Breast epithelium (tissue), 3 donors: ENCODE data around the gene GLIPR1L1.

Source experiments
- CTCF ChIP-seq, 3 donors: fragments of 450-650 bp; IDR thresholded peaks; one replicate each; pipeline ENCODE4 v1.5.1; 2016 to 2017; ENCODE audit warnings: antibody characterized with exemption in 3 of 3, mild to moderate bottlenecking in 3 of 3, moderate library complexity in 3 of 3
- POLR2A ChIP-seq: fragments of 450-650 bp; IDR thresholded peaks from one replicate; pipeline ENCODE4 v1.6.1; 2016; ENCODE audit warnings: antibody characterized with exemption, mild to moderate bottlenecking, moderate library complexity
- POLR2AphosphoS5 ChIP-seq, 3 donors: sonication (generic); formaldehyde crosslinking; IDR thresholded peaks; one replicate each; pipeline ENCODE4 v1.6.1; 2017; ENCODE audit warnings: antibody characterized with exemption in 3 of 3

GRCh38 chr12:75407683-75408082, 73.2 kb downstream of the GLIPR1L1 start:
- TF ChIP-seq CTCF (IDR thresholded peaks at IDR 0.05) (no peak), POLR2AphosphoS5 (IDR thresholded peaks at IDR 0.05) (no peak), POLR2A (no peak)
